ENCODE results near the gene ZBTB24. TPM values are rescaled to one million over a fixed set of nuclear protein-coding genes. Genes with fewer than 3 reads are reported as not detected.

ZBTB24 gene
- total RNA-seq, 1 donor from 2014 or later = 4.4 TPM

- DNase-seq (ENCODE audit: low read depth in 2 of 2) = no peak
Observed at GRCh38 chr6:109424946-109425345, 58.1 kb downstream of the ZBTB24 start.

GRCh38 chr6:109421184-109421583, 61.8 kb downstream of the ZBTB24 start:
- DNase-seq (ENCODE audit: low read depth in 2 of 2) = no peak

DNA sequence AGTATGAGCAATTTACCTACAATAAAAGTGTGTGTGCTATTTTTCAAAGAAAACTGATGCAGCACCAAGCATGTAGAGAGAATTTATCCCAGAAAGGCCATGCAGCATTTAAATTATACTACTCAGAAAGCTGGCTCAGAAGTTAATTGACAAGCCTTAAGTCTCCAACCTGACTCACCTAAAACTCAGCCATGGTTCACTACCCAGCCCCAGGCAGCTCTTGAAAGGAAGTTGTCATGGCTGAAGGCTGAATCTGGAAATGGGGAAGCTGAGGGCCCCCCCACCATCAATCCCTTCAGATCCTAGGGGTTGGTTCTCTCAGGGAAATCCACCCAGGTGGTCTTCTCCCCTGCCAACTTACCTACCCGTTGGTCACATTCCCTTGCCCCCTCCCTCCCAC, 62.3 kb downstream of the ZBTB24 start:
- no peak for DNase-seq (ENCODE audit: low read depth in 2 of 2)

GRCh38 chr6:109417646-109418045, 65.4 kb downstream of the ZBTB24 start:
- no peak for DNase-seq (ENCODE audit: low read depth in 2 of 2)

Other genes starting within 250 kb of the ZBTB24 start
- gene CD164, start 100.8 kb downstream of the ZBTB24 start, total RNA-seq = 107 and 122 TPM in 2 replicates
- gene PPIL6, start 42.6 kb downstream of the ZBTB24 start, total RNA-seq = 0.22 and 0.60 TPM in 2 replicates
- 5.4 and 7.3 TPM in 2 replicates for gene SMPD2, start 42.5 kb downstream of the ZBTB24 start, total RNA-seq
- gene MICAL1, start 27.4 kb downstream of the ZBTB24 start, total RNA-seq = 12.5 and 15.9 TPM in 2 replicates
- gene AK9, start 208.0 kb upstream of the ZBTB24 start, total RNA-seq = 3.1 and 4.2 TPM in 2 replicates
- gene FIG4, start 208.1 kb upstream of the ZBTB24 start, total RNA-seq = 8.7 and 12.7 TPM in 2 replicates